Neural crest cell (in vitro differentiated cells): ENCODE measurements around the gene HRH3. TPM values are rescaled to one million over a fixed set of nuclear protein-coding genes. Genes with fewer than 3 reads are reported as not detected.
A peak's percentile ranks its signal among the peaks of the same experiment; 100 is the strongest.

Source experiments
- DNase-seq: peaks from one replicate; pipeline ENCODE4 v3.0.0; 2021; ENCODE audit warnings: low read depth, mixed read lengths, low spot score
- H3K27ac Mint-ChIP-seq: one replicate; pipeline ENCODE4 v1.8.0; 2021; ENCODE audit warnings: mild to moderate bottlenecking, mixed read lengths; ENCODE audit not compliant: unreplicated experiment
- H3K27me3 Mint-ChIP-seq: 2 replicates; pipeline ENCODE4 v1.8.0; 2021; ENCODE audit warnings: low read depth, mild to moderate bottlenecking, mixed read lengths
- H3K36me3 Mint-ChIP-seq: 2 replicates; pipeline ENCODE4 v1.8.0; 2021; ENCODE audit warnings: low read depth, mild to moderate bottlenecking, mixed read lengths
- H3K4me1 Mint-ChIP-seq: 2 replicates; pipeline ENCODE4 v1.8.0; 2021; ENCODE audit warnings: mixed read lengths
- H3K4me3 Mint-ChIP-seq: one replicate; pipeline ENCODE4 v1.8.0; 2021; ENCODE audit warnings: mild to moderate bottlenecking, mixed read lengths
- H3K9me3 Mint-ChIP-seq: 2 replicates; pipeline ENCODE4 v1.8.0; 2021; ENCODE audit warnings: mixed read lengths
- total RNA-seq: library from RNA; stranded (reverse); gene quantifications from 2 replicates; pipeline ENCODE4 v1.2.1, GENCODE V29; 2021
- TF ChIP-seq, protein P1 (sequence below): fragments of 200-600 bp; sonication (generic); conservative IDR thresholded peaks from 2 replicates; pipeline ENCODE4 v1.5.0; 2021; ENCODE audit warnings: antibody characterized with exemption, mild to moderate bottlenecking

Gene HRH3
- total RNA-seq, 1 donor from 2014 or later, result 0.75 TPM

DNA sequence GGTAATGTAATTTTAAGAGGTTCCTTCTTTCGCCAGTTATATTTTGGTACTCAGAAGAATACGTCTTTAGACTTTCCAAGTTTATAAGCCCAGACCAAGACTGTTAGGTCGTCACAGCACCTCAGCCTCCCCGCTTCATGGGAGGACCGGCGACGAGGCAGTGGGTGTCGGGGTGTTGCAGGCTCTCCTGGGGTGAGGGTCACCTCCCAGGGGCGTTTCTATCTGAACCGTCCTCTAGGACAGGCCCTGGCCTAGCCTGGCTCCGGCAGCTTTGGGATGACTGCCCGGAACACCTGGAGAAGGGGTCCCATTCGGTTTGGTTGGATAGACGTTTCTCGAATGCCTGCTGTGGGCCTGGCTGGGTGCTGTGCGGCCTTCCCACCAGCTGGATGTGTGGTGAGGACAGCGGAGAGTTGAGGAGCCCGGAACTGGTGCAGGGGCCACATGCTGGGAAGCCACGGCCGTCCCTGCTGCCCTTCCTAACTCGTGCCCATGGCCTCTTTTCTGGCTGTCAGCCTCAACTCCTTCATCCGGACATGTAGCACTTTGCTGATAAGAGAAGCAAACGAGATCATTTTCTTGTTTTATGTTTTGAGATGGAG, 19.3 kb upstream of the HRH3 start:
- Mint-ChIP-seq H3K9me3 (no peaks in the 10 kb centered on the region), H3K4me3 (peak overlapping the region; percentile 91), H3K27ac (no peak overlapping the region), H3K4me1 (peaks cover 56% of the 10 kb centered on the region), H3K27me3 (no peaks in the 10 kb centered on the region), H3K36me3 (no peaks in the 10 kb centered on the region)
- DNase-seq, result no peak
- TF ChIP-seq, protein P1, sequence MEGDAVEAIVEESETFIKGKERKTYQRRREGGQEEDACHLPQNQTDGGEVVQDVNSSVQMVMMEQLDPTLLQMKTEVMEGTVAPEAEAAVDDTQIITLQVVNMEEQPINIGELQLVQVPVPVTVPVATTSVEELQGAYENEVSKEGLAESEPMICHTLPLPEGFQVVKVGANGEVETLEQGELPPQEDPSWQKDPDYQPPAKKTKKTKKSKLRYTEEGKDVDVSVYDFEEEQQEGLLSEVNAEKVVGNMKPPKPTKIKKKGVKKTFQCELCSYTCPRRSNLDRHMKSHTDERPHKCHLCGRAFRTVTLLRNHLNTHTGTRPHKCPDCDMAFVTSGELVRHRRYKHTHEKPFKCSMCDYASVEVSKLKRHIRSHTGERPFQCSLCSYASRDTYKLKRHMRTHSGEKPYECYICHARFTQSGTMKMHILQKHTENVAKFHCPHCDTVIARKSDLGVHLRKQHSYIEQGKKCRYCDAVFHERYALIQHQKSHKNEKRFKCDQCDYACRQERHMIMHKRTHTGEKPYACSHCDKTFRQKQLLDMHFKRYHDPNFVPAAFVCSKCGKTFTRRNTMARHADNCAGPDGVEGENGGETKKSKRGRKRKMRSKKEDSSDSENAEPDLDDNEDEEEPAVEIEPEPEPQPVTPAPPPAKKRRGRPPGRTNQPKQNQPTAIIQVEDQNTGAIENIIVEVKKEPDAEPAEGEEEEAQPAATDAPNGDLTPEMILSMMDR, result no peak

DNA sequence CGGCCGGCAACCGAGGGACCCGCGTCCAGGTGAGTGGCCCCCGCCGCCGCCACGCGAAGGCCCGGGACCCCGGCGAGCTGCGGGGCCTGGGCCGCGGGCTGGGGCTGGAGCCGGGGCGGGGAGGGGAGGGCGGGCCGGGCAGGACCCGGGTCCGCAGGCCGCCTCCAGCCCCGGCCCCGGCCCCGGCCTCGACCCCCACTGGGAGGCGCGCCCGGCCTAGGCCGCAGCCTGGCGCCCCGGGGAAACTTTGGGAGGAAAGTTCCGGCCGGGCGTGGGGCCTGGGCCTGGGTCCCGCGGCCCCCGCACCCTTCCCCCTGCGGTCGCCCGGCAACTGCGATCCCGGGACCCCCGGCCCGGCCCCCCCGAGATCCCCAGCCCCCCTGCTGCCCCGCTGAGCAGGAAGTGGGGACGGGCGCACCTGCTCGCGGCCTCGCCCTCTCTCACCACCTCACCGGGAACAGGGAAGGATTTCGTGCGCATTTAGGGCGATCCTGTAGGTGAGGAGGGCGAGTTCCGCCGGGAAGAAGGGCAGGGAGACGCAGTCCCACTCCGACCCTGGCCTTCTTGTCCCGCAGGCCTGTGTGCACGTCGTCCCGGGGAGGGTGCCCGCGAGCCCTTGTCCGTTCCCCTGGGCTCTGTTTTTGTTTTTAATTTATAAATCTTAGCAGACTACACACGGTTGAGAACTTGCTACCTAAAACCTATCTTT, 18.6 kb upstream of the HRH3 start:
- Mint-ChIP-seq H3K27ac (no peak overlapping the region), H3K4me3 (peak overlapping the region; percentile 91), H3K9me3 (no peaks in the 10 kb centered on the region), H3K4me1 (peaks cover 56% of the 10 kb centered on the region), H3K27me3 (no peaks in the 10 kb centered on the region), H3K36me3 (no peaks in the 10 kb centered on the region)
- DNase-seq, result no peak
- TF ChIP-seq, protein P1, result no peak

DNA sequence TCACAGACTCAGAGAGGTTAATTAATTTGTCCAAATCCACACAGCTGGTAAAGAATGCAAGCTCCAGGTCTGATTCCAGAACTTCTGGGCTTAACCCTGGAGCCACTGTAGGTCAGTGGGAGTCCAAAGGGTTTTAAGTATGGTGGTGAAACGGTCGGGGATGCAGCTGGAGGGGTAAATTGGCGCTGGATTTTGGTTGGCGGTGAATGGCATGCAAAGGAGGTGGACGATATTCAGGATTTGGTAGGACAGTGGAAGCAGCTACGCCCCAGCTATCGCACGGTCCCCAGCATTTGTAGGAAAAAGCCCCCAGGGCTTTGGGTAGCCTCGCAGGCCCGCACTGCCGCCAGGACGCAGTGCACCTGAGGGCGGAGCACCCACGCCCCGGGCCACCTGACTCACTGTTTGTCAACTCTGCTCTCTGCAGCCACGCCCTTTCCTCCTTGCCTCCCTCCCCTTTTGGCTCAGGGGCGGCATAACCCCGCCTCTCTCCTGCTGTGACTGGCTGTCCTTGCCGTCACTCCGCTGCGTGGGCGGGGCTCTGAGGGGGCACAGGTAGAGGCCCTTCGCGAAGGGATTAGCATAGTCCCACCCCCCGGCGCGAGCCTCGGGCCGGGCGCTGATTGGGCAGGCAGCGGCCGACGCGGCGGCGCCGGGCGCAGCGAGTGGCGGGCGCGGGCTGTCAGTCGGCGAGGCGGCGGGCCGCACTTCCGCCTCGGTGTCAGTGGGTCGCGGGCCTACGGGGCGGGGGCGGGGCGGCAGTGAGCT, 17.9 kb upstream of the HRH3 start, which contains the start of gene OSBPL2:
OSBPL2 (plus strand) TSS at position 721 of the 768 bp plus-strand sequence. CDS start 17,664 bp downstream, outside the sequence.
- peak; percentile 100 for DNase-seq
- Mint-ChIP-seq H3K9me3 (no peaks in the 10 kb centered on the region), H3K27ac (peak within 1 kb of the TSS; percentile 50), H3K4me1 (peaks cover 56% of the 10 kb centered on the region), H3K36me3 (no peaks in the 10 kb centered on the region), H3K27me3 (no peaks in the 10 kb centered on the region), H3K4me3 (peak within 1 kb of the TSS; percentile 91)
- TF ChIP-seq, protein P1, result no peak

DNA sequence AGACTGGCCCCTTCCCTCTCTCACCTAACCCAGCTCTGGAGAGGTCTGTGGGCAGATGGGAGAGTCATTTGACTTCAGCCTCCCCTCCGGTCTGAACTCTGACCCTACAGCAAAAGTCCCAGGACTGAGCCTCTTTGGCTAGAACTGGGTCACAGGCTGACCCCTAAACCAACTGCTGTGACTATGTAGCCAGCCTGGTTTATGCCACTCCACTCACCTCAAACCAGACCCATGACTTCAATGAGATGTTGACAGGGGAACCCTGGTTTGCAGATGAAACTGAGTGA, 17.4 kb upstream of the HRH3 start:
- H3K4me1 Mint-ChIP-seq, result peaks cover 52% of the 10 kb centered on the region
- TF ChIP-seq, protein P1, result no peak
- peak overlapping the region; percentile 86 for H3K4me3 Mint-ChIP-seq
- DNase-seq, result no peak
- peak overlapping the region; percentile 50 for H3K27ac Mint-ChIP-seq
- H3K36me3 Mint-ChIP-seq, result no peaks in the 10 kb centered on the region
- H3K27me3 Mint-ChIP-seq, result no peaks in the 10 kb centered on the region
- H3K9me3 Mint-ChIP-seq, result no peaks in the 10 kb centered on the region

DNA sequence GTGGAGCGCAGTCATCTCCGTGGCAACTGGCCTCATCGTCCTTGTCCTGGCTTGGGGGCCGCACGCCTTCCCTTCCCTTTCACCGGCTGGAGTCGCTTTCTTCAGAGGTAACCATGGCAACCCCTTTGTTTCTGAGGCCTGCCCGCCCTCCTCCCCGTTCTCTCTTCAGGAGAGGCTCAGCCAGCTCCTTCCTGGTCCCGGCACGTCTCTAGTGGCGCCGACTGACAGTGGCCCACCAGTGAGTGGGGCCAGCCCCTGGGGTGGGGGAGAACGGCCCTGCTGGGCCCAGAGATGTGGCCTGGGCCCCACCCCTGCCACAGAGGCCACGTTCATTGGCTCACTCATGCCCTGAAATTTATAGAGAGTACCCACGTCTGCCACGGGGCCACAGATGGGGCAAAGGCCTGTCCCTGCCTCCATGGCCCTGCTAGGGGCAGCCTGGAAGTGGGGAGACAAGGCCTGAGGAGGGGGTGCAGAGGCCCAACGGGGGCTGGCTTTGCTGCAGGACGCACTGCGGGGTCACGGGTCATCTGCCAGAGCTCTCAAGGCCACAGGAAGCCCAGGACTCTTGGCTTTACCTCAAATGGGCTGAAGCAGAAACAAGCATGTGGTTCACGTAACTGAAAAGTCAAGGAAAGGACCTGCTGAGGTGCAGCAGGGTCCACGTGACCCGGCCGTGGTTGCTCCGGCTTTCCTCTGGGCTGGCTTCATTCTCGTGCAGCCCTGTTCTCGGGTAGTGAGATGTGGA, 16.9 kb upstream of the HRH3 start:
- H3K27ac Mint-ChIP-seq, result peak overlapping the region; percentile 94
- peak; percentile 53 for DNase-seq
- peaks cover 50% of the 10 kb centered on the region for H3K4me1 Mint-ChIP-seq
- no peaks in the 10 kb centered on the region for H3K27me3 Mint-ChIP-seq
- no peaks in the 10 kb centered on the region for H3K36me3 Mint-ChIP-seq
- TF ChIP-seq, protein P1, result no peak
- no peaks in the 10 kb centered on the region for H3K9me3 Mint-ChIP-seq
- H3K4me3 Mint-ChIP-seq, result peak overlapping the region; percentile 86
